ENCODE measurements around the gene ATP8B4. TPM values are rescaled to one million over a fixed set of nuclear protein-coding genes. Genes with fewer than 3 reads are reported as not detected.

The ATP8B4 gene
- total and polyA plus RNA-seq, 11 donors: 0.51 to 14.7 (median 2.1) TPM

DNA sequence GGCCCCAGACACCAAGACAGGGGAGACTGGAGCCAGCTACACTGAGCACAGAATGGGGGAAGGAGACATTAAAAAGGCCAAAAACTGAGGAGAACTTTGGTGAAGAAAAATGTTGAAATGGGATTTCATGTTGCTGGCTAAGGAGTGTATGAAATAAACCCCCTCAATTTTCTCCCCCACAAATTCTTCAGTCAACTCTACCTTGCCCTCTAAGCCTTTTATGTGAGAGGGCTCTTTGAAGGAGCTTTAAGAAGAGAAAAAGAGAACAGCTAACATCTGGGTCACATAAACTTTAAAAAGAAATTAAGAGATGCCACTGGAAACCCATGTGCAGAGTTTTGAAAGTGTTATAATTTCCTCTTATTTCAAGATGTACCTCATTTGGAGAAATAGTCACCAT, 88.6 kb downstream of the ATP8B4 start:
- Histone ChIP-seq H3K9me3 (no peaks in the 10 kb centered on the region), H3K27ac (no peak overlapping the region), H3K27me3 (no peaks in the 10 kb centered on the region), H3K36me3 (no peaks in the 10 kb centered on the region), H3K4me3 (no peak overlapping the region), H3K4me1 (no peaks in the 10 kb centered on the region)
- TF ChIP-seq, protein P1, sequence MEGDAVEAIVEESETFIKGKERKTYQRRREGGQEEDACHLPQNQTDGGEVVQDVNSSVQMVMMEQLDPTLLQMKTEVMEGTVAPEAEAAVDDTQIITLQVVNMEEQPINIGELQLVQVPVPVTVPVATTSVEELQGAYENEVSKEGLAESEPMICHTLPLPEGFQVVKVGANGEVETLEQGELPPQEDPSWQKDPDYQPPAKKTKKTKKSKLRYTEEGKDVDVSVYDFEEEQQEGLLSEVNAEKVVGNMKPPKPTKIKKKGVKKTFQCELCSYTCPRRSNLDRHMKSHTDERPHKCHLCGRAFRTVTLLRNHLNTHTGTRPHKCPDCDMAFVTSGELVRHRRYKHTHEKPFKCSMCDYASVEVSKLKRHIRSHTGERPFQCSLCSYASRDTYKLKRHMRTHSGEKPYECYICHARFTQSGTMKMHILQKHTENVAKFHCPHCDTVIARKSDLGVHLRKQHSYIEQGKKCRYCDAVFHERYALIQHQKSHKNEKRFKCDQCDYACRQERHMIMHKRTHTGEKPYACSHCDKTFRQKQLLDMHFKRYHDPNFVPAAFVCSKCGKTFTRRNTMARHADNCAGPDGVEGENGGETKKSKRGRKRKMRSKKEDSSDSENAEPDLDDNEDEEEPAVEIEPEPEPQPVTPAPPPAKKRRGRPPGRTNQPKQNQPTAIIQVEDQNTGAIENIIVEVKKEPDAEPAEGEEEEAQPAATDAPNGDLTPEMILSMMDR (IDR thresholded peaks at IDR 0.05): no peak
- TF ChIP-seq POLR2A (IDR thresholded peaks at IDR 0.05): no peak
- ATAC-seq (no peak), DNase-seq (no peak)
- intact Hi-C loops (cut with DNase I): no loop called here

DNA sequence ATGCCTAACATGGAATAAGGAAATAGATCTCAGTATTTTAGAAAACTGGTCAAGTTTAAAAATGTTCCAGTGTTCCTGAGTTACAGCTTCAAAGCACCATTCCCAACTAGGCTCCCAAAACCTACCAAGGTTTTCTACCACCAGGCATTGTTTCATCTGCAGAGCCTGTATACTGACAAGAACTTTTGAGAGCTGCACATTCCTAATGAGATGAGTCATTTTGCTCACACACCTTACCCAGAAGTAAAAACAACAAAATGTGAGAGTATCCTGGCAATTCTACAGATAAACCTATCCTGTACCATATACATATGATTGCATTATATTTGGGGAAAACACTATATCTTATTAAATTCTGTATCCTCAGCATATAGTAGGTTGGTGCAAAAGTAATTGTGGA, 90.7 kb downstream of the ATP8B4 start:
- no peak for TF ChIP-seq POLR2A (IDR thresholded peaks at IDR 0.05)
- TF ChIP-seq, protein P1 (IDR thresholded peaks at IDR 0.05): no peak
- H3K27ac ChIP-seq: no peak overlapping the region
- H3K27me3 ChIP-seq: no peaks in the 10 kb centered on the region
- H3K9me3 ChIP-seq: no peaks in the 10 kb centered on the region
- no peaks in the 10 kb centered on the region for H3K36me3 ChIP-seq
- no peak overlapping the region for H3K4me3 ChIP-seq
- intact Hi-C loops (cut with DNase I): no loop called here
- DNase-seq (no peak), ATAC-seq (no peak)
- H3K4me1 ChIP-seq: peaks cover 0 to 13% (median 1%) of the 10 kb centered on the region in 12 donors

DNA sequence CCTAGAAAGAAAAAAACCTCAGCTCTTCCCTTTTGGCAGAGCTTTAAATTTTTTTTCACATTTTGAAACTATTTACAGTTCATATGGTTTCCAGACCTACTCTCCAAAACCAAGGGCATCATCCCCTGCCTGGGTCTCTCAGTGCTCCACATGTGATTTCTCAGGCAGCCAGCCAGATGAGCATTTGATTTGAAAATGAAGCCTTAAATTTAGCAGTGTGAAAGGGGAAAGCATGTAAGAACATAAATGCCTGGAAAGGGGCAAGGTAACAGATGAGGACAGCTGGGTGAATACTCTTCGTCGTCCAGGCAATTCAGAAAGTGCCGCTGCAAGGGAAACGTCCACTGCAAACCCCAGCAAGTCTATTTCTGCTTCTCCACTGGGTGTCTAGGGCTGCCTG, 94.8 kb downstream of the ATP8B4 start:
- intact Hi-C loops (cut with DNase I): no loop called here
- DNase-seq: no peak
- H3K4me3 ChIP-seq: peak overlapping the region in 3 of 12 donors; percentile 15 to 22 (median 19)

DNA sequence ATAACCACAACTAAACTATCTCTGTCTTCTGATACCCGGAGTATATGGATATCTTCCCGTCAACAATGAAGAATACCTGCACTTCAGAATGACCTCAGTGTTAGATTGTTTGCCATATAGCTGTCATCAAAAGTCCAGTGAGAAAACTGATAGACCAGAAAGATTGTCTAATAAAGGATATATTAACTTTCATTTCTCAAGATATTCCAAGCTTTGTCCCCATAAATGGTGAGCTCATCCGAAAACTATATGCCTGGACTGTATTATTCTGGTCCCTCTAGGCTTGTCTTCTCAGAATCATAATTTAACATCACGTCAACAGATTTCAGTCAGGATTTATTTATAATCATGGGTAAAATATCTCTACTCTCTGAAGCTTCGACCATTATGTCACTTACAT, 100.5 kb downstream of the ATP8B4 start:
- Histone ChIP-seq H3K4me1 (peaks cover 0 to 7% (median 0%) of the 10 kb centered on the region in 12 donors), H3K27me3 (no peaks in the 10 kb centered on the region), H3K4me3 (no peak overlapping the region), H3K27ac (no peak overlapping the region), H3K9me3 (peaks cover 0 to 8% (median 0%) of the 10 kb centered on the region in 12 donors), H3K36me3 (no peaks in the 10 kb centered on the region)
- TF ChIP-seq, protein P1 (IDR thresholded peaks at IDR 0.05): no peak
- no peak for TF ChIP-seq POLR2A (IDR thresholded peaks at IDR 0.05)
- intact Hi-C loops (cut with DNase I): no loop called here
- 60 to 71% (median 65%) methylated on average over 5 of the region's 5 CpGs for WGBS, 4 donors
- ATAC-seq (no peak), DNase-seq (no peak)

More for the DNA sequence above, 94.8 kb downstream of the ATP8B4 start:
- H3K9me3 ChIP-seq: no peaks in the 10 kb centered on the region
- H3K27ac ChIP-seq: no peak overlapping the region
- peaks cover 0 to 13% (median 1%) of the 10 kb centered on the region in 12 donors for H3K4me1 ChIP-seq
- 18 to 42% (median 32%) methylated on average over 4 of the region's 4 CpGs for WGBS, 4 donors
- no peak for TF ChIP-seq POLR2A (IDR thresholded peaks at IDR 0.05)
- TF ChIP-seq, protein P1 (IDR thresholded peaks at IDR 0.05): no peak
- ATAC-seq: no peak
- no peaks in the 10 kb centered on the region for H3K36me3 ChIP-seq
- H3K27me3 ChIP-seq: no peaks in the 10 kb centered on the region
